Measurements from ENCODE around the gene PER1.
"Not testable (repeated sequence)": the region's sequence is repeated elsewhere in the genome, so short reads cannot be mapped to it uniquely, and the experiment has no call there.

Gene PER1

GRCh38 chr17:8152112-8152775, at the start of gene PER1:
TSS of gene PER1 (minus strand) at chr17:8152404. CDS start at chr17:8150706, 1,698 bp downstream.
- DNase-seq (ENCODE audit: low spot score), result peak; percentile 91

GRCh38 chr17:8192070-8192815, 40.0 kb upstream of the PER1 start:
- peak; percentile 98 for DNase-seq (ENCODE audit: low spot score)

GRCh38 chr17:8190506-8190905, 38.3 kb upstream of the PER1 start:
- no peak for DNase-seq (ENCODE audit: low spot score)

GRCh38 chr17:8189711-8190477, 37.7 kb upstream of the PER1 start, which contains the start of gene BORCS6:
TSS of gene BORCS6 (minus strand) at chr17:8190180. CDS start at chr17:8190140, 40 bp downstream.
- DNase-seq (ENCODE audit: low spot score), result peak; percentile 99

- no peak for DNase-seq (ENCODE audit: low spot score)
These were observed 37.0 kb upstream of the PER1 start for GRCh38 chr17:8189041-8189710.

GRCh38 chr17:8188263-8188839, 36.1 kb upstream of the PER1 start:
- no peak for DNase-seq (ENCODE audit: low spot score)

GRCh38 chr17:8187517-8188262, 35.5 kb upstream of the PER1 start:
- DNase-seq (ENCODE audit: low spot score), result peak; percentile 93

- peak; percentile 94 for DNase-seq (ENCODE audit: low spot score)
These were observed 34.7 kb upstream of the PER1 start for GRCh38 chr17:8186787-8187516.

- no peak for DNase-seq (ENCODE audit: low spot score)
These were observed 34.2 kb upstream of the PER1 start for GRCh38 chr17:8186446-8186786.

- DNase-seq (ENCODE audit: low spot score), result peak; percentile 85
These were observed 33.6 kb upstream of the PER1 start for GRCh38 chr17:8185582-8186445.

GRCh38 chr17:8176998-8177731, 25.0 kb upstream of the PER1 start:
- no peak for DNase-seq (ENCODE audit: low spot score)

GRCh38 chr17:8176197-8176940, 24.2 kb upstream of the PER1 start, which contains the start of gene TMEM107:
TSS of gene TMEM107 (minus strand) at chr17:8176380. CDS start at chr17:8176286, 94 bp downstream.
- DNase-seq (ENCODE audit: low spot score), result peak; percentile 66

- no peak for DNase-seq (ENCODE audit: low spot score)
These were observed 23.6 kb upstream of the PER1 start for GRCh38 chr17:8175795-8176196.

GRCh38 chr17:8173871-8174322, 21.7 kb upstream of the PER1 start:
- DNase-seq (ENCODE audit: low spot score), result no peak

- peak; percentile 95 for DNase-seq (ENCODE audit: low spot score)
These were observed 21.1 kb upstream of the PER1 start for GRCh38 chr17:8173056-8173870.

- DNase-seq (ENCODE audit: low spot score), result not testable (repeated sequence)
These were observed 18.0 kb upstream of the PER1 start for GRCh38 chr17:8170186-8170585.

- DNase-seq (ENCODE audit: low spot score), result no peak
These were observed 15.3 kb upstream of the PER1 start for GRCh38 chr17:8167526-8167925.

Measured in globus pallidus (tissue), 1 donor.